Measurements from ENCODE around the gene CDH23. TPM values are rescaled to one million over a fixed set of nuclear protein-coding genes. Genes with fewer than 3 reads are reported as not detected.

CDH23 gene
- total RNA-seq, 1 experiment from 2014 or later = 7.8 TPM

DNA sequence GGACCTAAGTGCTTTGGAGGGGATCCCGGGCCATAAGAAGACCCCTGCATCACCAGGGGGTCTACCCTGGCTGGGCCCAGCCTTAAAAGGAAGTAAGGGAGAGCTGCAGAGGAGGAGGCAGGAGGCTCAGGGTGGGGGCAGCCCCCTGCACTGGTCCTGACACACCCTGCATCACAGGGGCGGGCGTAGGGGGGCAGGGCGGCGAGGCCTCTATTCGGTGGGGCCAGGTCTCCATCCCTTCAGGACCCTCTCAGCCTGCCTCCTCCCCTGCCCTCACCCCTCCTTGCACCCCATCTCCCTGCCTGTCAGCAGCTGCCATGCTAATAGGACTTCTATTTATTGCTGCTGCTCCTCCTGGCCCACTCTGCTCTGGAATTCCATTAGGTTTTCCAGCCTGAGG lies 221.5 kb downstream of the CDH23 start:
- ChIA-PET CTCF (interaction anchor here (0.5 kb wide), 1 partner anchor 9 kb away, joined by 14 read pairs; no protein-coding TSS in a partner anchor), POLR2A (ENCODE audit: unreplicated experiment) (no interaction called here)
- H3K4me1 ChIP-seq (replicated peaks; ENCODE audit: insufficient read depth) = peaks cover 38% of the 10 kb centered on the region
- H2AFZ ChIP-seq = no peak overlapping the region
- no peak overlapping the region for H3K4me3 ChIP-seq
- H3K27me3 ChIP-seq (ENCODE audit: insufficient read depth, low read depth) = no peaks in the 10 kb centered on the region
- H3K9me3 ChIP-seq (ENCODE audit: insufficient read depth, low read depth) = peaks cover 7% of the 10 kb centered on the region; the same call in 1 of the 2 replicates
- TF ChIP-seq, protein P1, sequence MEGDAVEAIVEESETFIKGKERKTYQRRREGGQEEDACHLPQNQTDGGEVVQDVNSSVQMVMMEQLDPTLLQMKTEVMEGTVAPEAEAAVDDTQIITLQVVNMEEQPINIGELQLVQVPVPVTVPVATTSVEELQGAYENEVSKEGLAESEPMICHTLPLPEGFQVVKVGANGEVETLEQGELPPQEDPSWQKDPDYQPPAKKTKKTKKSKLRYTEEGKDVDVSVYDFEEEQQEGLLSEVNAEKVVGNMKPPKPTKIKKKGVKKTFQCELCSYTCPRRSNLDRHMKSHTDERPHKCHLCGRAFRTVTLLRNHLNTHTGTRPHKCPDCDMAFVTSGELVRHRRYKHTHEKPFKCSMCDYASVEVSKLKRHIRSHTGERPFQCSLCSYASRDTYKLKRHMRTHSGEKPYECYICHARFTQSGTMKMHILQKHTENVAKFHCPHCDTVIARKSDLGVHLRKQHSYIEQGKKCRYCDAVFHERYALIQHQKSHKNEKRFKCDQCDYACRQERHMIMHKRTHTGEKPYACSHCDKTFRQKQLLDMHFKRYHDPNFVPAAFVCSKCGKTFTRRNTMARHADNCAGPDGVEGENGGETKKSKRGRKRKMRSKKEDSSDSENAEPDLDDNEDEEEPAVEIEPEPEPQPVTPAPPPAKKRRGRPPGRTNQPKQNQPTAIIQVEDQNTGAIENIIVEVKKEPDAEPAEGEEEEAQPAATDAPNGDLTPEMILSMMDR (conservative IDR thresholded peaks at IDR 0.05) = no peak
- TF ChIP-seq EZH2 (IDR thresholded peaks at IDR 0.05; ENCODE audit: low read depth) = no peak
- DNase-seq = no peak
- H3K36me3 ChIP-seq (ENCODE audit: low read depth) = no peaks in the 10 kb centered on the region
- intact Hi-C loops (cut with micrococcal nuclease; ENCODE audit: unreplicated experiment) = no loop called here
- H4K20me1 ChIP-seq (ENCODE audit: insufficient read depth) = no peaks in the 10 kb centered on the region
- no peak overlapping the region for H3K4me2 ChIP-seq
- no peaks in the 10 kb centered on the region for H3K79me2 ChIP-seq (ENCODE audit: low read depth)
- peaks cover 8% of the 10 kb centered on the region; the same call in 1 of the 2 replicates for H3F3A ChIP-seq (ENCODE audit: insufficient read depth, low read depth)
- no peak overlapping the region for H3K27ac ChIP-seq
- BruUV-seq (replicated peaks) = no TSS peak
- H3K9me2 ChIP-seq (ENCODE audit: insufficient read depth) = no peaks in the 10 kb centered on the region

DNA sequence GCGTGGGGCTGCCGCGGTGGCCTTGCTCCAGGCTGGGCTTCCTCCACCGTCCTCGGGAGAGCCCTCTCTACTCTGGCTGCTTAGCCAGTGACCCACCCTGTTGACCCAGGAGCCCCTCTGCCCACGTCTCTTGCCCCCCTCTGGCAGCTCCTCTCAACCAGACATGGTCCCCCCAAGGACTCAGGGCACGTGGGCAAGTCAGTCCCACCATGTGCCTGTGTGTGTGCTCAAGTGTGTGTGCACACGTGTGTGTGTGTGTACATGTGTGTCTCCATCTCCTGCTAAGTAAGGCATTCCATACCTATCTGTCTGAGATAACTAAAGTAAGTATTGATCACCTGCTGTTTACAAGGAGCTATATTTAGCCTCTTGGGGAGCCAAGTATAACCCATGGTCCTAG lies 221.9 kb downstream of the CDH23 start:
- no peak for DNase-seq
- no peaks in the 10 kb centered on the region for H3K36me3 ChIP-seq (ENCODE audit: low read depth)
- no peak overlapping the region for H3K4me3 ChIP-seq
- intact Hi-C loops (cut with micrococcal nuclease; ENCODE audit: unreplicated experiment) = no loop called here
- no peak overlapping the region for H2AFZ ChIP-seq
- POLR2A ChIA-PET (ENCODE audit: unreplicated experiment) = interaction anchor here (0.6 kb wide), 1 partner anchor 177 kb away, joined by 4 read pairs; no protein-coding TSS in a partner anchor
- H4K20me1 ChIP-seq (ENCODE audit: insufficient read depth) = no peaks in the 10 kb centered on the region
- H3K9me3 ChIP-seq (ENCODE audit: insufficient read depth, low read depth) = peaks cover 7% of the 10 kb centered on the region; the same call in 1 of the 2 replicates
- H3K27me3 ChIP-seq (ENCODE audit: insufficient read depth, low read depth) = no peaks in the 10 kb centered on the region
- H3F3A ChIP-seq (ENCODE audit: insufficient read depth, low read depth) = 0 out of 2 replicates have a peak, but pooled peaks cover 6% of the 10 kb centered on the region
- TF ChIP-seq, protein P1 (conservative IDR thresholded peaks at IDR 0.05) = no peak
- no peak for TF ChIP-seq EZH2 (IDR thresholded peaks at IDR 0.05; ENCODE audit: low read depth)
- CTCF ChIA-PET = interaction anchor here (0.5 kb wide), 1 partner anchor 9 kb away, joined by 14 read pairs; no protein-coding TSS in a partner anchor
- H3K4me2 ChIP-seq = no peak overlapping the region
- peaks cover 39% of the 10 kb centered on the region for H3K4me1 ChIP-seq (replicated peaks; ENCODE audit: insufficient read depth)
- H3K79me2 ChIP-seq (ENCODE audit: low read depth) = no peaks in the 10 kb centered on the region
- BruUV-seq (replicated peaks) = no TSS peak
- H3K27ac ChIP-seq = no peak overlapping the region
- H3K9me2 ChIP-seq (ENCODE audit: insufficient read depth) = no peaks in the 10 kb centered on the region

DNA sequence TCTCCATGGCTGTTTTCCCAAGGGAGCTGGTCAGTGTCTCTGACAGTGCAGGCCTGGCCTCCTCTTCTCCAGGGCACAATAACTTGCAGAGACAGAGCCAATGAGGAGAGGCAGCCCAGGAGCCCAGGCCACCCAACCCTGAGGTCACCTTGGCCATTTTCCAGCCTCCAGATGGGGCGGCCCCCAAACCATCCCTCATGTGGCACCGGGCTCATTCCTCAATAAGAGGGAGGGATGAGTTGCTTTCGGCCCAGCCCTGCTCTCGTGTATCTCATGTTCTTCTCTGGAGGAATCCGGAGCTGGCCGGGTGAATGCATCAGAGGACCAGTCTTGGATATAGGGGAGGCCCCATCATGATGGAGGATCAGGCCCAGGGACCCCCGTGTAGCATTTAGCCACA lies 223.9 kb downstream of the CDH23 start:
- no peak overlapping the region for H2AFZ ChIP-seq
- no peaks in the 10 kb centered on the region for H3K9me2 ChIP-seq (ENCODE audit: insufficient read depth)
- BruUV-seq (replicated peaks) = no TSS peak
- H3K4me1 ChIP-seq (replicated peaks; ENCODE audit: insufficient read depth) = peaks cover 31% of the 10 kb centered on the region
- H3K36me3 ChIP-seq (ENCODE audit: low read depth) = no peaks in the 10 kb centered on the region
- no peak for TF ChIP-seq EZH2 (IDR thresholded peaks at IDR 0.05; ENCODE audit: low read depth)
- TF ChIP-seq, protein P1 (conservative IDR thresholded peaks at IDR 0.05) = no peak
- DNase-seq = no peak
- no peaks in the 10 kb centered on the region for H3K27me3 ChIP-seq (ENCODE audit: insufficient read depth, low read depth)
- intact Hi-C loops (cut with micrococcal nuclease; ENCODE audit: unreplicated experiment) = loop anchor here (5.0 kb wide), 1 partner anchor 72 kb away; no protein-coding TSS in a partner anchor
- ChIA-PET CTCF (no interaction called here), POLR2A (ENCODE audit: unreplicated experiment) (no interaction called here)
- H3K4me3 ChIP-seq = no peak overlapping the region
- H4K20me1 ChIP-seq (ENCODE audit: insufficient read depth) = no peaks in the 10 kb centered on the region
- peaks cover 7% of the 10 kb centered on the region; the same call in 1 of the 2 replicates for H3K9me3 ChIP-seq (ENCODE audit: insufficient read depth, low read depth)
- no peak overlapping the region for H3K4me2 ChIP-seq
- H3K79me2 ChIP-seq (ENCODE audit: low read depth) = no peaks in the 10 kb centered on the region
- H3K27ac ChIP-seq = no peak overlapping the region
- 0 out of 2 replicates have a peak, but pooled peaks cover 6% of the 10 kb centered on the region for H3F3A ChIP-seq (ENCODE audit: insufficient read depth, low read depth)
